Measurements from ENCODE around the gene IFNG. TPM values are rescaled to one million over a fixed set of nuclear protein-coding genes. Genes with fewer than 3 reads are reported as not detected.

IFNG gene
- polyA plus RNA-seq, 1 donor (not counting 4 experiments of a cell fraction or from before 2014, with no cell fraction given): not detected

DNA sequence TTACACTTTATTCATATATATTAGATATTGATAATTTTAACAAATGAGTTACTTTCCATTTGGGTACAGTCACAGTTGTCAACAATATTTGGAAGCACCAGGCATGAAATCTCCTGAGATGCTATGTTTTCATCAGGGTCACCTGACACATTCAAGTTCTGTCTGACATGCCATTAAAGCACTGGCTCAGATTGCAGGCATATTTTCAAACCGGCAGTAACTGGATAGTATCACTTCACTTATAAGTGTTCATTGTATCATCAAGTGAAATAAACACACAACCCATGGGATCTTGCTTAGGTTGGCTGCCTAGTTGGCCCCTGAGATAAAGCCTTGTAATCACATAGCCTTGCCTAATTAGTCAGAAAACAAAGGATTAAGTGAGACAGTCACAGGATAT, 4.8 kb downstream of the IFNG start:
- Histone ChIP-seq H2AFZ (ENCODE audit: control insufficient read depth, low read length) (no peak overlapping the region), H3K9ac (ENCODE audit: control insufficient read depth, extremely low read depth, insufficient read depth, low read length) (no peak overlapping the region), H3K9me3 (ENCODE audit: control insufficient read depth, low read depth, low read length) (no peaks in the 10 kb centered on the region), H3K9me1 (ENCODE audit: control insufficient read depth, extremely low read depth, insufficient read depth, low read length) (no peaks in the 10 kb centered on the region), H4K20me1 (ENCODE audit: control insufficient read depth, extremely low read depth, insufficient read depth, low read length) (no peaks in the 10 kb centered on the region), H3K4me1 (ENCODE audit: control insufficient read depth, extremely low read depth, insufficient read depth, low read length) (no peaks in the 10 kb centered on the region), H3K27ac (ENCODE audit: control insufficient read depth, insufficient read depth, low read length) (no peak overlapping the region), H3K36me3 (ENCODE audit: control insufficient read depth in 2 of 2, extremely low read depth in 1 of 2, insufficient read depth in 2 of 2, low read length in 2 of 2) (no peaks in the 10 kb centered on the region), H3K4me3 (ENCODE audit: control insufficient read depth in 2 of 3, extremely low read depth in 1 of 3, insufficient read depth in 2 of 3, low read depth in 1 of 3, low read length in 3 of 3) (no peak overlapping the region), H3K27me3 (ENCODE audit: control insufficient read depth, extremely low read depth, insufficient read depth, low read length) (peaks cover 21% of the 10 kb centered on the region), H3K4me2 (ENCODE audit: control insufficient read depth, extremely low read depth, insufficient read depth, low read depth, low read length) (no peak overlapping the region), H3K79me2 (ENCODE audit: control insufficient read depth, insufficient read depth, low read length) (no peaks in the 10 kb centered on the region)
- dilution Hi-C loops (cut with MboI; ENCODE audit: extremely low pct_ligation_motif_present, low sequenced_read_pairs): no loop called here
- TF ChIP-seq, protein P1, sequence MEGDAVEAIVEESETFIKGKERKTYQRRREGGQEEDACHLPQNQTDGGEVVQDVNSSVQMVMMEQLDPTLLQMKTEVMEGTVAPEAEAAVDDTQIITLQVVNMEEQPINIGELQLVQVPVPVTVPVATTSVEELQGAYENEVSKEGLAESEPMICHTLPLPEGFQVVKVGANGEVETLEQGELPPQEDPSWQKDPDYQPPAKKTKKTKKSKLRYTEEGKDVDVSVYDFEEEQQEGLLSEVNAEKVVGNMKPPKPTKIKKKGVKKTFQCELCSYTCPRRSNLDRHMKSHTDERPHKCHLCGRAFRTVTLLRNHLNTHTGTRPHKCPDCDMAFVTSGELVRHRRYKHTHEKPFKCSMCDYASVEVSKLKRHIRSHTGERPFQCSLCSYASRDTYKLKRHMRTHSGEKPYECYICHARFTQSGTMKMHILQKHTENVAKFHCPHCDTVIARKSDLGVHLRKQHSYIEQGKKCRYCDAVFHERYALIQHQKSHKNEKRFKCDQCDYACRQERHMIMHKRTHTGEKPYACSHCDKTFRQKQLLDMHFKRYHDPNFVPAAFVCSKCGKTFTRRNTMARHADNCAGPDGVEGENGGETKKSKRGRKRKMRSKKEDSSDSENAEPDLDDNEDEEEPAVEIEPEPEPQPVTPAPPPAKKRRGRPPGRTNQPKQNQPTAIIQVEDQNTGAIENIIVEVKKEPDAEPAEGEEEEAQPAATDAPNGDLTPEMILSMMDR (optimal IDR thresholded peaks at IDR 0.05 in 1 of 3, IDR thresholded peaks at IDR 0.05 in 1 of 3, conservative IDR thresholded peaks at IDR 0.05 in 1 of 3; ENCODE audit: extremely low read depth in 1 of 3, insufficient read depth in 2 of 3, low read length in 3 of 3): no peak
- no peak for TF ChIP-seq EZH2 (IDR thresholded peaks at IDR 0.05; ENCODE audit: low read length)
- FAIRE-seq (no peak), DNase-seq (ENCODE audit: low read depth, low spot score) (no peak)

GRCh38 chr12:68148261-68148951, 11.1 kb downstream of the IFNG start:
- Histone ChIP-seq H3K4me3 (ENCODE audit: control insufficient read depth in 2 of 3, extremely low read depth in 1 of 3, insufficient read depth in 2 of 3, low read depth in 1 of 3, low read length in 3 of 3) (no peak overlapping the region), H3K36me3 (ENCODE audit: control insufficient read depth in 2 of 2, extremely low read depth in 1 of 2, insufficient read depth in 2 of 2, low read length in 2 of 2) (no peaks in the 10 kb centered on the region), H3K27ac (ENCODE audit: control insufficient read depth, insufficient read depth, low read length) (no peak overlapping the region), H3K9me1 (ENCODE audit: control insufficient read depth, extremely low read depth, insufficient read depth, low read length) (no peaks in the 10 kb centered on the region), H2AFZ (ENCODE audit: control insufficient read depth, low read length) (no peak overlapping the region), H4K20me1 (ENCODE audit: control insufficient read depth, extremely low read depth, insufficient read depth, low read length) (no peaks in the 10 kb centered on the region), H3K4me1 (ENCODE audit: control insufficient read depth, extremely low read depth, insufficient read depth, low read length) (no peaks in the 10 kb centered on the region), H3K4me2 (ENCODE audit: control insufficient read depth, extremely low read depth, insufficient read depth, low read depth, low read length) (no peak overlapping the region), H3K9me3 (ENCODE audit: control insufficient read depth, low read depth, low read length) (no peaks in the 10 kb centered on the region), H3K27me3 (ENCODE audit: control insufficient read depth, extremely low read depth, insufficient read depth, low read length) (peaks cover 37% of the 10 kb centered on the region), H3K9ac (ENCODE audit: control insufficient read depth, extremely low read depth, insufficient read depth, low read length) (no peak overlapping the region), H3K79me2 (ENCODE audit: control insufficient read depth, insufficient read depth, low read length) (no peaks in the 10 kb centered on the region)
- dilution Hi-C loops (cut with MboI; ENCODE audit: extremely low pct_ligation_motif_present, low sequenced_read_pairs): no loop called here
- FAIRE-seq (no peak), DNase-seq (ENCODE audit: low read depth, low spot score) (no peak)
- TF ChIP-seq, protein P1 (optimal IDR thresholded peaks at IDR 0.05 in 1 of 3, IDR thresholded peaks at IDR 0.05 in 1 of 3, conservative IDR thresholded peaks at IDR 0.05 in 1 of 3; ENCODE audit: extremely low read depth in 1 of 3, insufficient read depth in 2 of 3, low read length in 3 of 3): no peak
- no peak for TF ChIP-seq EZH2 (IDR thresholded peaks at IDR 0.05; ENCODE audit: low read length)

All from keratinocyte (primary cell).